HG02840 (cell line): Measurements from ENCODE around the gene IFITM10.

Experiments
- ATAC-seq: cut with Tn5 transposase; IDR thresholded peaks from one replicate; pipeline ENCODE4 v1.9.1; 2021; ENCODE audit warnings: mild to moderate bottlenecking, moderate library complexity, moderate number of reproducible peaks; ENCODE audit not compliant: unreplicated experiment, low FRiP score

The IFITM10 gene

GRCh38 chr11:1753229-1753928, 3.0 kb upstream of the IFITM10 start:
- no peak for ATAC-seq

- ATAC-seq: no peak
Measured at GRCh38 chr11:1752907-1753228, 2.5 kb upstream of the IFITM10 start.

- no peak for ATAC-seq
Measured at GRCh38 chr11:1751999-1752906, 1.9 kb upstream of the IFITM10 start.

- ATAC-seq: no peak
Measured at GRCh38 chr11:1751531-1751921, 1.1 kb upstream of the IFITM10 start.

- no peak for ATAC-seq
Measured at GRCh38 chr11:1750840-1751530, 590 bp upstream of the IFITM10 start.

GRCh38 chr11:1749395-1750351, 722 bp downstream of the IFITM10 start:
- ATAC-seq: no peak

GRCh38 chr11:1748636-1749394, 1.6 kb downstream of the IFITM10 start:
- ATAC-seq: no peak

- no peak for ATAC-seq
Measured at GRCh38 chr11:1747753-1748635, 2.4 kb downstream of the IFITM10 start.

- ATAC-seq: no peak
Measured at GRCh38 chr11:1746956-1747752, 3.2 kb downstream of the IFITM10 start.

- ATAC-seq: no peak
Measured at GRCh38 chr11:1746511-1746931, 3.9 kb downstream of the IFITM10 start.

- no peak for ATAC-seq
Measured at GRCh38 chr11:1745701-1746320, 4.6 kb downstream of the IFITM10 start.

- ATAC-seq: no peak
Measured at GRCh38 chr11:1744891-1745700, 5.3 kb downstream of the IFITM10 start.

- ATAC-seq: no peak
Measured at GRCh38 chr11:1744137-1744886, 6.1 kb downstream of the IFITM10 start.

GRCh38 chr11:1743585-1744136, 6.7 kb downstream of the IFITM10 start:
- no peak for ATAC-seq

GRCh38 chr11:1742869-1743584, 7.4 kb downstream of the IFITM10 start:
- ATAC-seq: no peak
